ENCODE measurements around the gene RILPL2.

DNA sequence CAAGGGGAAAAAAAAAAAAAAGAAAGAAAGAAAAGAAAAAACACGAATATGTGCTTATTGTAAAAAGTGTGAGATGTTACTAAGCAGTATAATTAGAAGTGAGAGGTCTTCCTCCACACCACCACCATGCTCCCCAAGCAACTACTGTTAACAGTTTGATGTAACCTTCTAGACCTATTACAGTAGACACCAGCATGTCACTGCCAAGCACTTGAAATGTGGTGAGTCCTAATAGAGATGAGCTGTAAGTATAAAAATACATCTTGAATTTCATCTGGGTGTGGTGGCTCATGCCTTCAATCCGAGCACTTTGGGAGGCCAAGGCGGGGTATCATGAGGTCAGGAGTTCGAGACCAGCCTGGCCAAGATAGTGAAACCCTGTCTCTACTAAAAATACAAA lies 13.4 kb upstream of the RILPL2 start:
- TF ChIP-seq, protein P1, sequence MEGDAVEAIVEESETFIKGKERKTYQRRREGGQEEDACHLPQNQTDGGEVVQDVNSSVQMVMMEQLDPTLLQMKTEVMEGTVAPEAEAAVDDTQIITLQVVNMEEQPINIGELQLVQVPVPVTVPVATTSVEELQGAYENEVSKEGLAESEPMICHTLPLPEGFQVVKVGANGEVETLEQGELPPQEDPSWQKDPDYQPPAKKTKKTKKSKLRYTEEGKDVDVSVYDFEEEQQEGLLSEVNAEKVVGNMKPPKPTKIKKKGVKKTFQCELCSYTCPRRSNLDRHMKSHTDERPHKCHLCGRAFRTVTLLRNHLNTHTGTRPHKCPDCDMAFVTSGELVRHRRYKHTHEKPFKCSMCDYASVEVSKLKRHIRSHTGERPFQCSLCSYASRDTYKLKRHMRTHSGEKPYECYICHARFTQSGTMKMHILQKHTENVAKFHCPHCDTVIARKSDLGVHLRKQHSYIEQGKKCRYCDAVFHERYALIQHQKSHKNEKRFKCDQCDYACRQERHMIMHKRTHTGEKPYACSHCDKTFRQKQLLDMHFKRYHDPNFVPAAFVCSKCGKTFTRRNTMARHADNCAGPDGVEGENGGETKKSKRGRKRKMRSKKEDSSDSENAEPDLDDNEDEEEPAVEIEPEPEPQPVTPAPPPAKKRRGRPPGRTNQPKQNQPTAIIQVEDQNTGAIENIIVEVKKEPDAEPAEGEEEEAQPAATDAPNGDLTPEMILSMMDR (IDR thresholded peaks at IDR 0.05), result no peak
- no peak for TF ChIP-seq POLR2A (IDR thresholded peaks at IDR 0.05)
